HepG2 (cell line): Measurements from ENCODE around the gene SECTM1. TPM values are rescaled to one million over a fixed set of nuclear protein-coding genes. Genes with fewer than 3 reads are reported as not detected.

Source experiments
- BCL6 ChIP-seq: IDR thresholded peaks from 2 replicates; pipeline ENCODE4 v1.6.1; 2016; ENCODE audit warnings: missing genetic modification reagents, missing compliant biosample characterization
- CAMTA2 ChIP-seq: sonication (generic); formaldehyde crosslinking; IDR thresholded peaks from 2 replicates; pipeline ENCODE4 v1.4.0; 2020; ENCODE audit warnings: mild to moderate bottlenecking, missing genetic modification reagents, borderline replicate concordance
- KLF12 ChIP-seq: sonication (generic); formaldehyde crosslinking; IDR thresholded peaks from 2 replicates; pipeline ENCODE4 v1.4.0; 2020; ENCODE audit warnings: missing genetic modification reagents, borderline replicate concordance
- KLF15 ChIP-seq: sonication (generic); formaldehyde crosslinking; IDR thresholded peaks from 2 replicates; pipeline ENCODE4 v1.8.1; 2023; ENCODE audit warnings: borderline replicate concordance, mild to moderate bottlenecking, inconsistent platforms, missing genetic modification reagents, mixed read lengths
- KLF9 ChIP-seq: IDR thresholded peaks from 2 replicates; pipeline ENCODE4 v1.6.1; 2016; ENCODE audit warnings: low read depth
- MBNL3 ChIP-seq: fragments of 250-450 bp; sonication (Bioruptor Pico); conservative IDR thresholded peaks from 2 replicates; pipeline ENCODE4 v1.8.0; 2022; ENCODE audit warnings: mild to moderate bottlenecking, inconsistent platforms
- MEF2D ChIP-seq: sonication (generic); formaldehyde crosslinking; IDR thresholded peaks from 2 replicates; pipeline ENCODE4 v1.5.1; 2020; ENCODE audit warnings: mild to moderate bottlenecking, missing genetic modification reagents
- MTERF4 ChIP-seq: sonication (generic); formaldehyde crosslinking; IDR thresholded peaks from 2 replicates; pipeline ENCODE4 v1.8.0; 2023; ENCODE audit warnings: mild to moderate bottlenecking, missing genetic modification reagents
- MYNN ChIP-seq: sonication (generic); formaldehyde crosslinking; IDR thresholded peaks from 2 replicates; pipeline ENCODE4 v1.4.0; 2020; ENCODE audit warnings: mild to moderate bottlenecking, low read depth, missing genetic modification reagents
- MYPOP ChIP-seq: sonication (generic); formaldehyde crosslinking; IDR thresholded peaks from 2 replicates; pipeline ENCODE4 v1.8.1; 2023; ENCODE audit warnings: mild to moderate bottlenecking, moderate library complexity, missing genetic modification reagents
- RAD51 ChIP-seq: fragments of 450-650 bp; IDR thresholded peaks from 2 replicates; pipeline ENCODE4 v1.6.1; 2016; ENCODE audit warnings: borderline replicate concordance
- RBM22 ChIP-seq: fragments of 200-400 bp; formaldehyde crosslinking; optimal IDR thresholded peaks from 2 replicates; pipeline ENCODE3; 2017; ENCODE audit warnings: mild to moderate bottlenecking, low read length, moderate library complexity
- RCOR2 ChIP-seq: IDR thresholded peaks from 2 replicates; pipeline ENCODE4 v1.6.1; 2016; ENCODE audit warnings: missing biosample characterization, missing genetic modification reagents
- RELA ChIP-seq: sonication (generic); formaldehyde crosslinking; IDR thresholded peaks from 2 replicates; pipeline ENCODE4 v1.4.0; 2020; ENCODE audit warnings: missing genetic modification reagents
- RNF2 ChIP-seq: fragments of 450-650 bp; conservative IDR thresholded peaks from 2 replicates; pipeline ENCODE4 v1.6.1; 2016; ENCODE audit warnings: low read depth
- SRF ChIP-seq: IDR thresholded peaks from 2 replicates; pipeline ENCODE4 v1.6.1; 2011; ENCODE audit warnings: mild to moderate bottlenecking, low read depth, low read length, moderate library complexity
- ZFX ChIP-seq: sonication (generic); formaldehyde crosslinking; IDR thresholded peaks from 2 replicates; pipeline ENCODE4 v1.4.0; 2020; ENCODE audit warnings: mild to moderate bottlenecking, low read depth, missing genetic modification reagents, moderate library complexity
- ZHX1 ChIP-seq: sonication (generic); formaldehyde crosslinking; IDR thresholded peaks from 2 replicates; pipeline ENCODE4 v1.8.1; 2022; ENCODE audit warnings: low read depth, mild to moderate bottlenecking, missing genetic modification reagents
- ZNF12 ChIP-seq: sonication (generic); formaldehyde crosslinking; IDR thresholded peaks from 2 replicates; pipeline ENCODE4 v1.5.0; 2020; ENCODE audit warnings: missing genetic modification reagents
- ZNF24 ChIP-seq: fragments of 450-650 bp; IDR thresholded peaks from 2 replicates; pipeline ENCODE4 v1.6.1; 2017; ENCODE audit warnings: antibody characterized with exemption, mild to moderate bottlenecking
- ZNF282 ChIP-seq: fragments of 450-650 bp; IDR thresholded peaks from 2 replicates; pipeline ENCODE4 v1.6.1; 2018; ENCODE audit not compliant: partially characterized antibody
- ZNF567 ChIP-seq: sonication (generic); formaldehyde crosslinking; IDR thresholded peaks from 2 replicates; pipeline ENCODE4 v1.8.1; 2023; ENCODE audit warnings: mild to moderate bottlenecking, missing genetic modification reagents, borderline replicate concordance
- ZNF672 ChIP-seq: sonication (generic); formaldehyde crosslinking; IDR thresholded peaks from 2 replicates; pipeline ENCODE4 v1.8.1; 2022; ENCODE audit warnings: missing genetic modification reagents
- ZNF7 ChIP-seq: IDR thresholded peaks from 2 replicates; pipeline ENCODE4 v1.6.1; 2016; ENCODE audit warnings: missing biosample characterization, missing genetic modification reagents
- ZNF747 ChIP-seq: sonication (generic); formaldehyde crosslinking; IDR thresholded peaks from 2 replicates; pipeline ENCODE4 v1.8.1; 2023; ENCODE audit warnings: missing genetic modification reagents, mild to moderate bottlenecking, borderline replicate concordance
- ZNF780A ChIP-seq: sonication (generic); formaldehyde crosslinking; IDR thresholded peaks from 2 replicates; pipeline ENCODE4 v1.8.0; 2022; ENCODE audit warnings: mild to moderate bottlenecking, missing genetic modification reagents, moderate library complexity
- ZNF792 ChIP-seq: IDR thresholded peaks from 2 replicates; pipeline ENCODE4 v1.6.1; 2016
- ZSCAN9 ChIP-seq: IDR thresholded peaks from 2 replicates; pipeline ENCODE4 v1.6.1; 2016; ENCODE audit warnings: borderline replicate concordance
- polyA plus RNA-seq, 8 experiments: library from polyadenylated mRNA; depleted of rRNA in 3 of 8; stranded (reverse) in 7 of 8; unstranded in 1 of 8; fragments of >200 nt; fragmentation: Illumina TruSeq in 4 of 8; extraction: Trizol in 4 of 8; gene quantifications; 2 replicates each; pipeline versions ENCODE4 v1.2.1 to v1.2.3, GENCODE V29; 2011 to 2016; ENCODE audit warnings: low read depth in 4 of 8, missing spikeins in 1 of 8, mixed read lengths in 1 of 8; ENCODE audit not compliant: insufficient read depth in 1 of 8
- total RNA-seq, 5 experiments: library from RNA; depleted of rRNA; stranded (reverse); fragments of >200 nt; fragmentation: Illumina TruSeq; extraction: Trizol; gene quantifications; 2 replicates each; pipeline ENCODE4 v1.2.3, GENCODE V29; 2016; ENCODE audit warnings: low read depth in 1 of 5

The SECTM1 gene
- total and polyA plus RNA-seq, 2 of the 13 experiments (the other 11 are each of a cell fraction or from before 2014, with no cell fraction given): 3.5 to 5.3 TPM

- TF ChIP-seq KLF15 (CRISPR knock-in tag) (no peak), MYNN (CRISPR knock-in tag) (no peak), MBNL3 (CRISPR knock-in tag) (no peak; the same call in 1 of the 2 replicates), ZFX (CRISPR knock-in tag) (peak; percentile 94), KLF9 (CRISPR knock-in tag) (no peak), ZHX1 (CRISPR knock-in tag) (peak; percentile 90), ZNF7 (no peak), RNF2 (peak; percentile 79), MTERF4 (CRISPR knock-in tag) (peak; percentile 96), ZNF12 (no peak; the same call in 1 of the 2 replicates), MYPOP (CRISPR knock-in tag) (0 out of 2 replicates have a peak, but pooled peaks have one; percentile 78), KLF12 (CRISPR knock-in tag) (peak; percentile 95; the same call in 1 of the 2 replicates), ZNF672 (CRISPR knock-in tag) (no peak), ZSCAN9 (CRISPR knock-in tag) (peak; percentile 83; the same call in 1 of the 2 replicates), ZNF567 (no peak), ZNF780A (no peak; the same call in 1 of the 2 replicates), RELA (CRISPR knock-in tag) (0 out of 2 replicates have a peak, but pooled peaks have one; percentile 23), RAD51 (no peak), ZNF24 (no peak), MEF2D (CRISPR knock-in tag) (peak; percentile 100), RCOR2 (CRISPR knock-in tag) (peak; percentile 67; the same call in 1 of the 2 replicates), RBM22 (peak; percentile 40), ZNF792 (CRISPR knock-in tag) (peak; percentile 94), BCL6 (CRISPR knock-in tag) (peak; percentile 74), ZNF282 (no peak), SRF (no peak), ZNF747 (CRISPR knock-in tag) (no peak; the same call in 1 of the 2 replicates), CAMTA2 (no peak)
Observed at GRCh38 chr17:82328141-82328993, 5.2 kb downstream of the SECTM1 start (continued).
